ENCODE results near the gene ACP3. TPM values are rescaled to one million over a fixed set of nuclear protein-coding genes. Genes with fewer than 3 reads are reported as not detected.

ACP3 gene
- total RNA-seq, 1 experiment from 2014 or later: 0.50 TPM

- DNase-seq (ENCODE audit: extremely low read depth, low read depth): no peak
These were observed 87.1 kb downstream of the ACP3 start for GRCh38 chr3:132404276-132404675.

GRCh38 chr3:132405188-132405587, 88.0 kb downstream of the ACP3 start:
- DNase-seq (ENCODE audit: extremely low read depth, low read depth): no peak

- DNase-seq (ENCODE audit: extremely low read depth, low read depth): no peak
These were observed 88.5 kb downstream of the ACP3 start for GRCh38 chr3:132405609-132406299.

GRCh38 chr3:132406587-132406986, 89.4 kb downstream of the ACP3 start:
- no peak for DNase-seq (ENCODE audit: extremely low read depth, low read depth)

GRCh38 chr3:132407025-132407424, 89.8 kb downstream of the ACP3 start:
- no peak for DNase-seq (ENCODE audit: extremely low read depth, low read depth)

Other genes starting within 250 kb of the ACP3 start
- 24.8 and 30.6 TPM in 2 replicates for gene DNAJC13, start 100.1 kb downstream of the ACP3 start, total RNA-seq (2014; rRNA removed; shearing (Covaris generic))